Astrocyte of the spinal cord (primary cell): Measurements from ENCODE around the gene RYR3.
A peak's percentile ranks its signal among the peaks of the same experiment; 100 is the strongest.

Source experiments
- DNase-seq: peaks from one replicate; pipeline ENCODE4 v3.0.0; 2011; ENCODE audit warnings: low read depth, low spot score
- H3K4me3 ChIP-seq: 2 replicates; pipeline ENCODE4 v1.5.1; 2011; ENCODE audit warnings: low read depth, mild to moderate bottlenecking, low read length, moderate library complexity
- in situ Hi-C: cut with HindIII; loops from 2 replicates; pipeline ENCODE4 v1.10.0; 2017; ENCODE audit warnings: low sequenced_read_pairs
- TF ChIP-seq, protein P1 (sequence below): IDR thresholded peaks from 2 replicates; pipeline ENCODE4 v1.5.1; 2012; ENCODE audit warnings: low read depth, mild to moderate bottlenecking, low read length, inconsistent platforms

Gene RYR3

GRCh38 chr15:33746203-33746602, 435.4 kb downstream of the RYR3 start:
- no peak overlapping the region for H3K4me3 ChIP-seq
- in situ Hi-C loops = no loop called here

GRCh38 chr15:33753012-33753411, 442.2 kb downstream of the RYR3 start:
- DNase-seq = no peak
- TF ChIP-seq, protein P1, sequence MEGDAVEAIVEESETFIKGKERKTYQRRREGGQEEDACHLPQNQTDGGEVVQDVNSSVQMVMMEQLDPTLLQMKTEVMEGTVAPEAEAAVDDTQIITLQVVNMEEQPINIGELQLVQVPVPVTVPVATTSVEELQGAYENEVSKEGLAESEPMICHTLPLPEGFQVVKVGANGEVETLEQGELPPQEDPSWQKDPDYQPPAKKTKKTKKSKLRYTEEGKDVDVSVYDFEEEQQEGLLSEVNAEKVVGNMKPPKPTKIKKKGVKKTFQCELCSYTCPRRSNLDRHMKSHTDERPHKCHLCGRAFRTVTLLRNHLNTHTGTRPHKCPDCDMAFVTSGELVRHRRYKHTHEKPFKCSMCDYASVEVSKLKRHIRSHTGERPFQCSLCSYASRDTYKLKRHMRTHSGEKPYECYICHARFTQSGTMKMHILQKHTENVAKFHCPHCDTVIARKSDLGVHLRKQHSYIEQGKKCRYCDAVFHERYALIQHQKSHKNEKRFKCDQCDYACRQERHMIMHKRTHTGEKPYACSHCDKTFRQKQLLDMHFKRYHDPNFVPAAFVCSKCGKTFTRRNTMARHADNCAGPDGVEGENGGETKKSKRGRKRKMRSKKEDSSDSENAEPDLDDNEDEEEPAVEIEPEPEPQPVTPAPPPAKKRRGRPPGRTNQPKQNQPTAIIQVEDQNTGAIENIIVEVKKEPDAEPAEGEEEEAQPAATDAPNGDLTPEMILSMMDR = no peak
- H3K4me3 ChIP-seq = no peak overlapping the region
- in situ Hi-C loops = no loop called here

More at GRCh38 chr15:33746203-33746602, 435.4 kb downstream of the RYR3 start:
- TF ChIP-seq, protein P1 = no peak
- no peak for DNase-seq

DNA sequence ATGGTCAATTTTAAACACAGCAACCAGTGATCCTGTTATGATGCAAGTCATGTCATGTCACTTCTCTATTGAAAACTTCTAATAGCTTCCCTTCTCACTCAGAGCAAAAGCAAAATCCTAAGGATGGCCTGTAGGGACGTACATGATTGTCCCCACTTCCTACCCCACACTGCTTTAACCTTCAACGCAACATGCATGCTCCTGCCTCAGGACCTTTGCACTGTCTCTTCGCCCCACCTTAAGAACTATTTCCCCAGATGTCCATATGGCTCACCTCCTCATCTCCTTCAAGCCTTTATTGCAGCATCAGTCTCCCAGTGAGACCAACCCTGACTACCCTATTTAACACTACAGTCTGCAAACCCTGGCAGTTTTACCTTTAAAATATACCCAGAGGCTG, 443.5 kb downstream of the RYR3 start:
- no peak for DNase-seq
- in situ Hi-C loops = no loop called here
- TF ChIP-seq, protein P1 = no peak
- H3K4me3 ChIP-seq = no peak overlapping the region

DNA sequence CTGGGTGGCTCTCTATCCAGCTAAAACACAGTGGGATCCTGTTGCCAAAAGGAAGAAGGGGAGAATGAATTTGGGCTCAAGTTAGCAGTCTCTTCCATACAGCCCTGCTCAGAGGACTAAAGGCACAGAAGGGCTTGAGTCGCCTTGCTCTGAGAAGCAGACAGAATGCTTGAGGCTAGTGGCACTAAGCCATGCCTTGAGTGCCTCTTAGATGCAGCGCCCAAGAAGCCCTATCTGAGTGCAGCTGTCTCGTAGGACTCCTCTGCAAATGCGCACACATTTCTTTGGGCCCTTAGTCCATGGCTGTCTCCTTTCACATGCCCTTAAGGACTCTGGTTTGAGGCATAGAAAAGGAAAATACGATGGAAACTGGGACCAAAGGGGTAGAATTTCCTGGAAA, 446.2 kb downstream of the RYR3 start:
- no peak overlapping the region for H3K4me3 ChIP-seq
- no peak for DNase-seq
- TF ChIP-seq, protein P1 = no peak
- in situ Hi-C loops = no loop called here

DNA sequence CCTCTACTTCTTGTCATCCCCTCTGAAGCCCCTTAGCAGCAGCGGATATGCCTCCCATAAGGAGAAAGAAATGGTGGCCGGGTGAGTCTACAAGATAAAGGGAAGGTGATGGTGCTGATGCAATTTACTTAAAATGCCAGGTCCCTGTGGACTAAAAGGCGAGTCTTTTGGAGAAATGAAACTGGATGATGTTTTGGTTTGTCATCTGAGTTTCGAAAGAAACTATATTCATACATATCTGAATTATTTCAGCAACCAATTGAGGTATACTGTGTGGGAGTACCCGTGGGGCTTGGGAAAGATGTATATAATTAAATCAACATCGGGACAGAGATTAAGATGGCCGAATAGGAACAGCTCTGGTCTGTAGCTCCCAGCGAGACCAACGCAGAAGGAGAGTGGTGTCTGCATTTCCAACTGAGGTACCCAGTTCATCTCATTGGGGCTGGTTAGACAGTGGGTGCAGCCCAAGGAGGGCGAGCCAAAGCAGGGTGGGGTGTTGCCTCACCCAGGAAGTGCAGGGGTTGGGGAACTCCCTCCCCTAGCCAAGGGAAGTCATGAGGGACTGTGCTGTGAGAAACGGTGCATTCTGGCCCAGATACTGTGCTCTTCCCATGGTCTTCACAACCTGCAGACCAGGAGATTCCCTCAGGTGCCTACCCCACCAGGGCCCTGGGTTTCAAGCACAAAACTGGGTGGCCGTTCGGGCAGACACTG, 446.9 kb downstream of the RYR3 start:
- in situ Hi-C loops = no loop called here
- no peak overlapping the region for H3K4me3 ChIP-seq
- no peak for DNase-seq
- TF ChIP-seq, protein P1 = no peak

GRCh38 chr15:33766389-33766788, 455.6 kb downstream of the RYR3 start:
- TF ChIP-seq, protein P1 = peak; percentile 5
- no peak for DNase-seq
- no peak overlapping the region for H3K4me3 ChIP-seq
- in situ Hi-C loops = no loop called here
